Muscle layer of duodenum (tissue), 2 donors: ENCODE measurements around the gene MUL1.

Experiments used
- H3K27ac ChIP-seq: one replicate; pipeline ENCODE4 v1.7.0; 2013; ENCODE audit warnings: mild to moderate bottlenecking, low read length
- H3K27me3 ChIP-seq: one replicate; pipeline ENCODE4 v1.7.0; 2013; ENCODE audit warnings: low read depth, mild to moderate bottlenecking, control low read depth, low read length
- H3K36me3 ChIP-seq, 2 donors: one replicate each; pipeline ENCODE4 v1.7.0; 2013; ENCODE audit warnings: low read length in 2 of 2, control low read depth in 1 of 2, mild to moderate bottlenecking in 1 of 2; ENCODE audit not compliant: insufficient read depth in 2 of 2, control insufficient read depth in 1 of 2
- H3K4me1 ChIP-seq, 2 donors: one replicate each; pipeline ENCODE4 v1.7.0; 2013; ENCODE audit warnings: low read length in 2 of 2, mild to moderate bottlenecking in 2 of 2, control low read depth in 1 of 2, moderate library complexity in 1 of 2; ENCODE audit not compliant: insufficient read depth in 2 of 2, control insufficient read depth in 1 of 2
- H3K4me3 ChIP-seq, 2 donors: one replicate each; pipeline ENCODE4 v1.7.0; 2013; ENCODE audit warnings: low read length in 2 of 2, low read depth in 1 of 2, mild to moderate bottlenecking in 1 of 2
- H3K9me3 ChIP-seq, 2 donors: one replicate each; pipeline ENCODE4 v1.7.0; 2013; ENCODE audit warnings: low read length in 2 of 2, control low read depth in 1 of 2, mild to moderate bottlenecking in 1 of 2; ENCODE audit not compliant: control insufficient read depth in 1 of 2
- donor health status: healthy.

Gene MUL1

GRCh38 chr1:20476265-20477038 is 31.5 kb downstream of the MUL1 start:
- Histone ChIP-seq H3K9me3 (no peaks in the 10 kb centered on the region), H3K4me3 (no peak overlapping the region), H3K27me3 (no peaks in the 10 kb centered on the region), H3K4me1 (peaks cover 8 to 30% of the 10 kb centered on the region in 2 donors), H3K27ac (no peak overlapping the region), H3K36me3 (no peaks in the 10 kb centered on the region)

GRCh38 chr1:20474996-20475395 is 33.0 kb downstream of the MUL1 start:
- H3K9me3 ChIP-seq: no peaks in the 10 kb centered on the region
- no peak overlapping the region for H3K27ac ChIP-seq
- no peaks in the 10 kb centered on the region for H3K27me3 ChIP-seq
- H3K36me3 ChIP-seq: no peaks in the 10 kb centered on the region
- H3K4me3 ChIP-seq: no peak overlapping the region
- H3K4me1 ChIP-seq: peaks cover 8 to 30% of the 10 kb centered on the region in 2 donors

GRCh38 chr1:20474333-20474975 is 33.5 kb downstream of the MUL1 start:
- no peak overlapping the region for H3K27ac ChIP-seq
- H3K36me3 ChIP-seq: no peaks in the 10 kb centered on the region
- H3K4me1 ChIP-seq: peaks cover 8 to 30% of the 10 kb centered on the region in 2 donors
- no peak overlapping the region for H3K4me3 ChIP-seq
- H3K9me3 ChIP-seq: no peaks in the 10 kb centered on the region
- no peaks in the 10 kb centered on the region for H3K27me3 ChIP-seq

GRCh38 chr1:20473894-20474293 is 34.1 kb downstream of the MUL1 start:
- Histone ChIP-seq H3K36me3 (no peaks in the 10 kb centered on the region), H3K9me3 (no peaks in the 10 kb centered on the region), H3K27ac (no peak overlapping the region), H3K4me3 (no peak overlapping the region), H3K27me3 (no peaks in the 10 kb centered on the region), H3K4me1 (peaks cover 8 to 29% of the 10 kb centered on the region in 2 donors)

- no peaks in the 10 kb centered on the region for H3K9me3 ChIP-seq
- H3K4me1 ChIP-seq: peaks cover 7 to 21% of the 10 kb centered on the region in 2 donors
- H3K27me3 ChIP-seq: no peaks in the 10 kb centered on the region
- H3K36me3 ChIP-seq: no peaks in the 10 kb centered on the region
- no peak overlapping the region for H3K4me3 ChIP-seq
- H3K27ac ChIP-seq: no peak overlapping the region
These were observed 34.9 kb downstream of the MUL1 start for GRCh38 chr1:20472860-20473711.

- no peaks in the 10 kb centered on the region for H3K36me3 ChIP-seq
- H3K9me3 ChIP-seq: no peaks in the 10 kb centered on the region
- H3K27me3 ChIP-seq: no peaks in the 10 kb centered on the region
- peaks cover 5 to 12% of the 10 kb centered on the region in 2 donors for H3K4me1 ChIP-seq
- H3K4me3 ChIP-seq: no peak overlapping the region
- H3K27ac ChIP-seq: no peak overlapping the region
These were observed 35.8 kb downstream of the MUL1 start for GRCh38 chr1:20472121-20472520.

- Histone ChIP-seq H3K9me3 (no peaks in the 10 kb centered on the region), H3K4me1 (no peaks in the 10 kb centered on the region), H3K27ac (no peak overlapping the region), H3K27me3 (no peaks in the 10 kb centered on the region), H3K4me3 (no peak overlapping the region), H3K36me3 (no peaks in the 10 kb centered on the region)
These were observed 37.8 kb downstream of the MUL1 start for GRCh38 chr1:20470194-20470593.

- no peaks in the 10 kb centered on the region for H3K36me3 ChIP-seq
- no peaks in the 10 kb centered on the region for H3K27me3 ChIP-seq
- H3K4me3 ChIP-seq: no peak overlapping the region
- no peak overlapping the region for H3K27ac ChIP-seq
- H3K9me3 ChIP-seq: no peaks in the 10 kb centered on the region
- H3K4me1 ChIP-seq: no peaks in the 10 kb centered on the region
These were observed 38.4 kb downstream of the MUL1 start for GRCh38 chr1:20469406-20470076.

GRCh38 chr1:20466273-20466672 is 41.7 kb downstream of the MUL1 start:
- Histone ChIP-seq H3K9me3 (peaks cover 0 to 3% of the 10 kb centered on the region in 2 donors), H3K4me1 (no peaks in the 10 kb centered on the region), H3K27ac (no peak overlapping the region), H3K27me3 (no peaks in the 10 kb centered on the region), H3K4me3 (no peak overlapping the region), H3K36me3 (no peaks in the 10 kb centered on the region)

GRCh38 chr1:20465187-20465586 is 42.8 kb downstream of the MUL1 start:
- no peaks in the 10 kb centered on the region for H3K27me3 ChIP-seq

GRCh38 chr1:20463502-20463901 is 44.4 kb downstream of the MUL1 start:
- H3K4me1 ChIP-seq: no peaks in the 10 kb centered on the region
- no peak overlapping the region for H3K4me3 ChIP-seq
- no peaks in the 10 kb centered on the region for H3K36me3 ChIP-seq
- H3K27me3 ChIP-seq: no peaks in the 10 kb centered on the region
- H3K9me3 ChIP-seq: peaks cover 0 to 3% of the 10 kb centered on the region in 2 donors
- no peak overlapping the region for H3K27ac ChIP-seq

More at GRCh38 chr1:20465187-20465586, 42.8 kb downstream of the MUL1 start:
- Histone ChIP-seq H3K4me3 (no peak overlapping the region), H3K4me1 (no peaks in the 10 kb centered on the region), H3K36me3 (no peaks in the 10 kb centered on the region), H3K9me3 (peaks cover 0 to 3% of the 10 kb centered on the region in 2 donors), H3K27ac (no peak overlapping the region)
